HUES6 (cell line): ENCODE results near the gene RSRC1.

Source experiments
- H3K27ac ChIP-seq: 2 replicates; pipeline ENCODE4 v1.7.0; 2013; ENCODE audit warnings: low read depth, mild to moderate bottlenecking, low read length, inconsistent platforms
- H3K27me3 ChIP-seq: 2 replicates; pipeline ENCODE4 v1.6.1; 2013; ENCODE audit warnings: low read length; ENCODE audit not compliant: control insufficient read depth, insufficient read depth
- H3K36me3 ChIP-seq: 2 replicates; pipeline ENCODE4 v1.6.1; 2013; ENCODE audit warnings: low read length; ENCODE audit not compliant: control insufficient read depth, insufficient read depth
- H3K4me1 ChIP-seq: 2 replicates; pipeline ENCODE4 v1.6.1; 2013; ENCODE audit warnings: low read length; ENCODE audit not compliant: control insufficient read depth, insufficient read depth
- H3K4me3 ChIP-seq: 2 replicates; pipeline ENCODE4 v1.5.1; 2013; ENCODE audit warnings: low read depth, low read length
- H3K9ac ChIP-seq: one replicate; pipeline ENCODE4 v1.6.1; 2013; ENCODE audit warnings: mild to moderate bottlenecking, low read length
- H3K9me3 ChIP-seq: 2 replicates; pipeline ENCODE4 v1.6.1; 2013; ENCODE audit warnings: low read depth, low read length; ENCODE audit not compliant: control insufficient read depth, insufficient read depth

The RSRC1 gene

DNA sequence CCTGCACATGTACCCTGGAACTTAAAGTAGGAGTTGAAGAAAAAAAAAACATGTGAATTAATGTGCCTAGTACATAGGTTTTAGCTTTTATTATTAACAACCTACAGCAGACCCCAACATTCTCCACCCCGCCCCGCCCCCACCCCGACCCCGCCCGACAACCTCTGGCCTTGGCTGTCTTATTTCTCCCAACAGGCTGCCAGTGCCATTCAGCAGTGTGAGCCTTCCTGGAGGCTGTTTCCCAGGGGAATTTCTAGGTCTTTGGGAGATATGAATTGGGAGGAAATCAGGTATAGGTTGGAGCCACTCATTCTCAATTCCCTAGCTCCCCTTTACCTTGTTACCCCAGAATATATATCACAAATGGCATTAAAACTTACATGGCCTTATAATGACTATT, 452.8 kb downstream of the RSRC1 start:
- Histone ChIP-seq H3K27me3 (no peaks in the 10 kb centered on the region), H3K9ac (no peak overlapping the region), H3K9me3 (peaks cover 4% of the 10 kb centered on the region; the same call in 1 of the 2 replicates), H3K27ac (no peak overlapping the region), H3K4me3 (no peak overlapping the region), H3K4me1 (no peaks in the 10 kb centered on the region), H3K36me3 (no peaks in the 10 kb centered on the region)

DNA sequence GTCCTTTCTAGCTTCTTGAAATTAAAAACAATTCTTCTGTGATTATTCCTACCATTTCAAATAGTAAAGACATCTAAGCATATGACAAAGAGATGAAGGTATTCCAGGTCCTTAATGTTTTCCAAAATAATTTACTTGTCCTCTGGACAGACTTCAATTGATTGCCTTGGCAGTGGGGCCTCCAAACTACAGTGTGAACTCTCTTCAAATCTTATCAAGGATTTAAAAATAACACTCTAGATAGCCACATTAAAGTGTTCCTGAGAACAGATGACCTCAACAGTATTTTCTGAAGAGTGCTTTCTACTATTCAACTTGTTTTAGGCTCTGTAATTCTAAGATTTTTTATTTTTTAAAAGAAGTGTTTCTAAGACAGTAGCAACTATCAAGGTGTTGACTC, 453.2 kb downstream of the RSRC1 start:
- no peak overlapping the region for H3K4me3 ChIP-seq
- H3K9ac ChIP-seq: no peak overlapping the region
- no peaks in the 10 kb centered on the region for H3K4me1 ChIP-seq
- H3K27me3 ChIP-seq: no peaks in the 10 kb centered on the region
- no peak overlapping the region for H3K27ac ChIP-seq
- no peaks in the 10 kb centered on the region for H3K36me3 ChIP-seq
- peaks cover 4% of the 10 kb centered on the region; the same call in 1 of the 2 replicates for H3K9me3 ChIP-seq

DNA sequence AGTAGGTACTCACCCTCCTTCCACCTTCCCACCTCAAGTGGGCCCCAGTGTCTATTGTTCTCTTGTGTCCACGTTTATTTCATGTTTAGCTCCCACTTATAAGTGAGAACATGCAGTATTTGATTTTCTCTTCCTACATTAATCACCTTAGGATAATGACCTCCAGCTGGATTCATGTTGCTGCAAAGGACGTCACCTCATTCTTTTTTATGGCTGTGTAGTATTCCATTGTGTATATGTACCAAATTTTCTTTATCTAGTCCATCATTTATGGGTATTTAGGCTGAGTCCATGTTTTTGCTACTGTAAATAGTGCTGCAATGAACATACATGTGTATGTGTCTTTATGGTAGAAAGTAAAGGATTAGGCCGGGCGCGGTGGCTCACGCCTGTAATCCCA, 455.2 kb downstream of the RSRC1 start:
- Histone ChIP-seq H3K9me3 (no peaks in the 10 kb centered on the region; the same call in 1 of the 2 replicates), H3K4me1 (no peaks in the 10 kb centered on the region), H3K27ac (no peak overlapping the region), H3K36me3 (no peaks in the 10 kb centered on the region), H3K4me3 (no peak overlapping the region), H3K27me3 (peaks cover 7% of the 10 kb centered on the region; the same call in 1 of the 2 replicates), H3K9ac (no peak overlapping the region)

- Histone ChIP-seq H3K9me3 (no peaks in the 10 kb centered on the region; the same call in 1 of the 2 replicates), H3K27me3 (peaks cover 31% of the 10 kb centered on the region), H3K36me3 (no peaks in the 10 kb centered on the region), H3K9ac (no peak overlapping the region), H3K4me1 (no peaks in the 10 kb centered on the region), H3K4me3 (no peak overlapping the region), H3K27ac (no peak overlapping the region)
Observed at GRCh38 chr3:158568784-158569183, 458.9 kb downstream of the RSRC1 start.

GRCh38 chr3:158569794-158570193, 459.9 kb downstream of the RSRC1 start:
- Histone ChIP-seq H3K9ac (no peak overlapping the region), H3K27me3 (peaks cover 31% of the 10 kb centered on the region), H3K36me3 (no peaks in the 10 kb centered on the region), H3K9me3 (no peaks in the 10 kb centered on the region; the same call in 1 of the 2 replicates), H3K4me3 (no peak overlapping the region), H3K27ac (no peak overlapping the region), H3K4me1 (no peaks in the 10 kb centered on the region)

DNA sequence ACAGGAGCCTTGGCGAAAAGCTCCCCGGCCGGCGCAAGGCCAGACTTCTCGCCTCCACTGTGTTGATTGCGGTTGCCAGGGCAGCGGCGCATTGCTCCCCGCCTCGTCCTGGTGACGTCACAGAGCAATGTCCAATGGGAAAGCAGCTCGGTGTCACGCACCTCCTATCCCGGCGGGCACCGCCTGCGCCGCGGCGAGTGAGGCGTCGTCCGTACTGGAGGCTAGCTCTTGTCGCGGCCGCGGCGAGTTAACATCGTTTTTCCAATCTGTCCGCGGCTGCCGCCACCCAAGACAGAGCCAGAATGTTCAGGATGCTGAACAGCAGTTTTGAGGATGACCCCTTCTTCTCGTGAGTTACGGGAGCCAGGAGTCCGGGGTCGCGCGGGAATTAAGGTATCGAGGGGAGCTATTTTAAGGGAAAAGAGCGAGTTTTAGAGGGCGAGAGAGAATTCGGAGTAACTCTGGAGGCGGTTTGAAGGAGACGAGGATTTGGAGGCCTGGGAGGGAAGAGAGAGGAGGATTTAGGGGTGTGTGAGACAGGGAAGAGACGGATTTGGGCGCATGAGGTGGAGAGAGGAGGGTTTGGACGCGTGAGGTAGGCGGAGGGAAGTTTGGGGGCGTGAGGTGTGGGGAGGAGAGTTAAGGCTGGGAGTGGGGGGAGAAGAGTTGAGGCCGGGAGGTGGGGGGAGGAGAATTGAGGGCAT, 461.3 kb downstream of the RSRC1 start, which contains the start of gene MLF1:
TSS of gene MLF1 (plus strand) at position 196 of the 704 bp plus-strand sequence. CDS start at position 303, 107 bp downstream.
- H3K27me3 ChIP-seq: peaks cover 31% of the 10 kb centered on the region

GRCh38 chr3:158571969-158572765, 462.3 kb downstream of the RSRC1 start:
- no peaks in the 10 kb centered on the region for H3K4me1 ChIP-seq
- H3K9ac ChIP-seq: no peak overlapping the region
- H3K27me3 ChIP-seq: peaks cover 31% of the 10 kb centered on the region
- H3K4me3 ChIP-seq: no peak overlapping the region
- no peaks in the 10 kb centered on the region for H3K9me3 ChIP-seq
- H3K27ac ChIP-seq: no peak overlapping the region
- no peaks in the 10 kb centered on the region for H3K36me3 ChIP-seq

More for the DNA sequence above, 461.3 kb downstream of the RSRC1 start, which contains the start of gene MLF1:
- no peaks in the 10 kb centered on the region for H3K4me1 ChIP-seq
- H3K9me3 ChIP-seq: no peaks in the 10 kb centered on the region
- peak within 1 kb of the TSS; percentile 67 for H3K4me3 ChIP-seq
- H3K9ac ChIP-seq: peak within 1 kb of the TSS; percentile 59
- H3K27ac ChIP-seq: no peak within 1 kb of the TSS
- no peaks in the 10 kb centered on the region for H3K36me3 ChIP-seq

DNA sequence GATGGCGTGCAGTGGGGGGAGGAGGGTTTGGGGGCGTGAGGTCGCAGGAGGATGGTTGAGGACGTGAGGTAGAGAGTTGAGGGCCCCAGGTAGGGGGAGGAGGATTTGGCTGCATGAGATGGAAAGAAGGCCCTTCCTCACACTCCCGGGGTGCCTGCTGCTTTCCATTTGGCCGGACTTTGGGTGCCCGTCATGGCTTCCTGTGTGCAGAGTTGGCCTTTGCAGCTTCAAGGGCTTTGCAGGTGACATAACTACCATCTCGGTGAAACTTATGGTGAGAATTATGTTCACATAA, 462.8 kb downstream of the RSRC1 start:
- no peak overlapping the region for H3K9ac ChIP-seq
- peaks cover 31% of the 10 kb centered on the region for H3K27me3 ChIP-seq
- H3K9me3 ChIP-seq: no peaks in the 10 kb centered on the region
- H3K36me3 ChIP-seq: no peaks in the 10 kb centered on the region
- no peak overlapping the region for H3K4me3 ChIP-seq
- H3K27ac ChIP-seq: no peak overlapping the region
- H3K4me1 ChIP-seq: no peaks in the 10 kb centered on the region

- Histone ChIP-seq H3K9ac (no peak overlapping the region), H3K27me3 (peaks cover 31% of the 10 kb centered on the region), H3K4me3 (no peak overlapping the region), H3K27ac (no peak overlapping the region), H3K4me1 (no peaks in the 10 kb centered on the region), H3K9me3 (no peaks in the 10 kb centered on the region), H3K36me3 (no peaks in the 10 kb centered on the region)
Observed at GRCh38 chr3:158573714-158574113, 463.8 kb downstream of the RSRC1 start.

- no peaks in the 10 kb centered on the region for H3K9me3 ChIP-seq
- H3K4me1 ChIP-seq: no peaks in the 10 kb centered on the region
- H3K27me3 ChIP-seq: peaks cover 26% of the 10 kb centered on the region
- H3K36me3 ChIP-seq: no peaks in the 10 kb centered on the region
- no peak overlapping the region for H3K4me3 ChIP-seq
- H3K9ac ChIP-seq: no peak overlapping the region
- H3K27ac ChIP-seq: no peak overlapping the region
Observed at GRCh38 chr3:158574646-158575045, 464.8 kb downstream of the RSRC1 start.

GRCh38 chr3:158590223-158590622, 480.3 kb downstream of the RSRC1 start:
- H3K27me3 ChIP-seq: no peaks in the 10 kb centered on the region
- no peaks in the 10 kb centered on the region for H3K9me3 ChIP-seq
- H3K27ac ChIP-seq: no peak overlapping the region

More at GRCh38 chr3:158590223-158590622, 480.3 kb downstream of the RSRC1 start:
- no peaks in the 10 kb centered on the region for H3K4me1 ChIP-seq
- no peak overlapping the region for H3K9ac ChIP-seq
- no peak overlapping the region for H3K4me3 ChIP-seq
- H3K36me3 ChIP-seq: no peaks in the 10 kb centered on the region
